ENCODE data around the gene EIF4G3. TPM values are rescaled to one million over a fixed set of nuclear protein-coding genes. Genes with fewer than 3 reads are reported as not detected.

Gene EIF4G3
- total RNA-seq, 1 experiment from 2014 or later, result 72.0 TPM

GRCh38 chr1:20891091-20891490 lies 285.6 kb downstream of the EIF4G3 start:
- no peaks in the 10 kb centered on the region for H3K27me3 ChIP-seq (ENCODE audit: insufficient read depth, low read length)
- no peaks in the 10 kb centered on the region for H3K4me1 Mint-ChIP-seq
- no peak overlapping the region for H3K14ac ChIP-seq (ENCODE audit: insufficient read depth, low read length)
- no peak overlapping the region for H4K8ac ChIP-seq (replicated peaks; ENCODE audit: insufficient read length, low read depth, low read length)
- no peak overlapping the region for H3T11ph ChIP-seq (ENCODE audit: low read length)
- DNase-seq, result no peak
- no CpG with 5 or more reads among the region's 1 CpG for WGBS (ENCODE audit: extremely low coverage, insufficient read length, low lambda C conversion rate)
- H3K9ac ChIP-seq (ENCODE audit: extremely low read depth, insufficient read length, low read length), result no peak overlapping the region
- H2AFZ ChIP-seq (ENCODE audit: low read length), result no peak overlapping the region
- H4K5ac ChIP-seq (ENCODE audit: insufficient read length, low read depth, low read length), result no peak overlapping the region
- H3K36me3 Mint-ChIP-seq (ENCODE audit: insufficient read depth in 1 of 3, low read depth in 3 of 3), result peaks cover 4 to 25% (median 20%) of the 10 kb centered on the region in 3 experiments; a peak in 6 of 7 replicates
- no peak for TF ChIP-seq CTCF (conservative IDR thresholded peaks at IDR 0.05)
- H3K23me2 ChIP-seq (ENCODE audit: insufficient read length, low read depth, low read length, poor library complexity, severe bottlenecking), result no peaks in the 10 kb centered on the region
- H3K79me1 ChIP-seq (ENCODE audit: insufficient read depth, low read depth, low read length, poor library complexity, severe bottlenecking), result no peaks in the 10 kb centered on the region
- no peaks in the 10 kb centered on the region for H3K9me3 ChIP-seq (ENCODE audit: control insufficient read depth, low read depth, low read length)
- no peak overlapping the region for H2AK5ac ChIP-seq (ENCODE audit: insufficient read length, low read length)
- no peaks in the 10 kb centered on the region for H4K20me1 ChIP-seq (ENCODE audit: control insufficient read depth, insufficient read depth, insufficient read length)
- no peaks in the 10 kb centered on the region for H3K4me1 ChIP-seq (ENCODE audit: insufficient read depth, low read length)
- H2BK15ac ChIP-seq (ENCODE audit: low read depth, low read length), result no peak overlapping the region
- H3K56ac ChIP-seq (ENCODE audit: insufficient read length, low read depth, low read length), result no peak overlapping the region
- no peak overlapping the region for H3K27ac ChIP-seq (ENCODE audit: insufficient read length, low read depth, low read length)
- H2BK120ac ChIP-seq (ENCODE audit: low read depth, low read length, poor library complexity, severe bottlenecking), result no peak overlapping the region
- H3K4ac ChIP-seq (ENCODE audit: low read depth, low read length), result no peak overlapping the region
- H2BK12ac ChIP-seq (ENCODE audit: insufficient read length, low read depth, low read length), result no peak overlapping the region
- no peak overlapping the region for H3K4me3 Mint-ChIP-seq
- no peak overlapping the region for H4K91ac ChIP-seq (ENCODE audit: insufficient read length, low read depth, low read length)
- no peaks in the 10 kb centered on the region for H3K27me3 Mint-ChIP-seq (ENCODE audit: low read depth)
- H3K79me2 ChIP-seq (ENCODE audit: insufficient read depth, low read length), result no peaks in the 10 kb centered on the region
- no peak overlapping the region for H3K18ac ChIP-seq (ENCODE audit: insufficient read length, low read depth, low read length)
- no peak overlapping the region for H3K27ac Mint-ChIP-seq
- no peak overlapping the region for H2BK20ac ChIP-seq (ENCODE audit: low read depth, low read length, poor library complexity, severe bottlenecking)
- no peaks in the 10 kb centered on the region for H3K9me3 Mint-ChIP-seq
- no peak overlapping the region for H2BK5ac ChIP-seq (ENCODE audit: insufficient read length, low read length)
- H3K4me2 ChIP-seq (ENCODE audit: insufficient read depth, insufficient read length, low read length), result no peak overlapping the region
- no peak overlapping the region for H3K23ac ChIP-seq (ENCODE audit: insufficient read length, low read depth, low read length)
